ENCODE measurements around the gene DAW1. TPM values are rescaled to one million over a fixed set of nuclear protein-coding genes. Genes with fewer than 3 reads are reported as not detected.

Gene DAW1
- total and polyA plus RNA-seq, 2 of the 13 experiments (the other 11 are each of a cell fraction or from before 2014, with no cell fraction given): not detected

GRCh38 chr2:227865291-227865690, 6.1 kb upstream of the DAW1 start:
- Histone ChIP-seq H3K79me2 (ENCODE audit: insufficient read depth, low read length) (no peaks in the 10 kb centered on the region), H3K9ac (ENCODE audit: insufficient read depth, low read depth, low read length) (no peak overlapping the region), H3K36me3 (replicated peaks in 1 of 2; ENCODE audit: control insufficient read depth in 1 of 2, insufficient read depth in 2 of 2, low read length in 2 of 2) (no peaks in the 10 kb centered on the region), H3K4me3 (replicated peaks in 1 of 3; ENCODE audit: insufficient read depth in 1 of 3, low read depth in 2 of 3, low read length in 3 of 3) (no peak overlapping the region), H3K27ac (ENCODE audit: extremely low read length, insufficient read depth, low read length) (no peak overlapping the region), H4K20me1 (ENCODE audit: insufficient read depth, low read length) (no peaks in the 10 kb centered on the region), H3K9me3 (ENCODE audit: low read length) (no peaks in the 10 kb centered on the region), H3K4me2 (ENCODE audit: low read depth, low read length) (no peak overlapping the region), H3K4me1 (ENCODE audit: insufficient read depth, low read length) (peaks cover 24% of the 10 kb centered on the region), H3K27me3 (ENCODE audit: control insufficient read depth in 1 of 2, insufficient read depth in 2 of 2, low read length in 2 of 2) (peaks cover 5 to 41% of the 10 kb centered on the region in 2 experiments; a peak in 4 of 5 replicates), H2AFZ (ENCODE audit: low read length) (no peak overlapping the region)
- 27% methylated on average over 4 of the region's 4 CpGs for WGBS (ENCODE audit: low lambda C conversion rate)
- ChIA-PET POLR2A (no interaction called here), CTCF (ENCODE audit: low intra/inter-chr PET ratio, low total read pairs) (interaction anchor here (1.6 kb wide), 1 partner anchor 91 kb away, joined by 3 read pairs; no protein-coding TSS in a partner anchor)
- FAIRE-seq: no peak
- no peak for TF ChIP-seq ZZZ3 (CRISPR knock-in tag; IDR thresholded peaks at IDR 0.05; ENCODE audit: borderline replicate concordance)
- TF ChIP-seq TMF1 (CRISPR knock-in tag; IDR thresholded peaks at IDR 0.05; ENCODE audit: low read depth): no peak
- TF ChIP-seq GPBP1L1 (CRISPR knock-in tag; IDR thresholded peaks at IDR 0.05): no peak
- TF ChIP-seq ZNF382 (CRISPR knock-in tag; IDR thresholded peaks at IDR 0.05; ENCODE audit: borderline replicate concordance): no peak
- no peak for DNase-seq (ENCODE audit: low spot score)
- in situ Hi-C loops (cut with HindIII; ENCODE audit: extremely low pct_ligation_motif_present, low pct_unique_long_range_greater_than_20kb) (no loop called here), intact Hi-C loops (cut with micrococcal nuclease; ENCODE audit: unreplicated experiment) (no loop called here)
- ATAC-seq: no peak
- no TSS peak for BruUV-seq (replicated peaks)

GRCh38 chr2:227867386-227867785, 4.0 kb upstream of the DAW1 start:
- ATAC-seq: no peak
- H3K4me3 ChIP-seq (replicated peaks in 1 of 3; ENCODE audit: insufficient read depth in 1 of 3, low read depth in 2 of 3, low read length in 3 of 3): no peak overlapping the region
- H3K36me3 ChIP-seq (replicated peaks in 1 of 2; ENCODE audit: control insufficient read depth in 1 of 2, insufficient read depth in 2 of 2, low read length in 2 of 2): no peaks in the 10 kb centered on the region
- intact Hi-C loops (cut with micrococcal nuclease; ENCODE audit: unreplicated experiment): no loop called here
- H3K4me1 ChIP-seq (ENCODE audit: insufficient read depth, low read length): peaks cover 22% of the 10 kb centered on the region
- peaks cover 7 to 52% of the 10 kb centered on the region in 2 experiments; a peak in 4 of 5 replicates for H3K27me3 ChIP-seq (ENCODE audit: control insufficient read depth in 1 of 2, insufficient read depth in 2 of 2, low read length in 2 of 2)
- no peaks in the 10 kb centered on the region for H4K20me1 ChIP-seq (ENCODE audit: insufficient read depth, low read length)
- POLR2A ChIA-PET: no interaction called here
- 1% methylated on average over 2 of the region's 2 CpGs for WGBS (ENCODE audit: low lambda C conversion rate)
- H3K79me2 ChIP-seq (ENCODE audit: insufficient read depth, low read length): no peaks in the 10 kb centered on the region
- in situ Hi-C loops (cut with HindIII; ENCODE audit: extremely low pct_ligation_motif_present, low pct_unique_long_range_greater_than_20kb): no loop called here
- H3K9me3 ChIP-seq (ENCODE audit: low read length): no peaks in the 10 kb centered on the region
- no peak overlapping the region for H3K9ac ChIP-seq (ENCODE audit: insufficient read depth, low read depth, low read length)
- H2AFZ ChIP-seq (ENCODE audit: low read length): no peak overlapping the region
- H3K27ac ChIP-seq (ENCODE audit: extremely low read length, insufficient read depth, low read length): no peak overlapping the region
- CTCF ChIA-PET (ENCODE audit: low intra/inter-chr PET ratio, low total read pairs): no interaction called here
- BruUV-seq (replicated peaks): no TSS peak
- DNase-seq (ENCODE audit: low spot score): no peak
- no peak for TF ChIP-seq TCF12 (IDR thresholded peaks at IDR 0.05)
- no peak for TF ChIP-seq TCF12 (CRISPR knock-in tag; IDR thresholded peaks at IDR 0.05)
- TF ChIP-seq ATRX (CRISPR knock-in tag; IDR thresholded peaks at IDR 0.05; ENCODE audit: borderline replicate concordance): no peak
- no peak for TF ChIP-seq ZMYM2 (CRISPR knock-in tag; IDR thresholded peaks at IDR 0.05)
- TF ChIP-seq ELF1 (CRISPR knock-in tag; IDR thresholded peaks at IDR 0.05): no peak
- no peak for TF ChIP-seq MXD4 (CRISPR knock-in tag; IDR thresholded peaks at IDR 0.05)
- TF ChIP-seq ZNF770 (CRISPR knock-in tag; IDR thresholded peaks at IDR 0.05): no peak
- no peak for TF ChIP-seq ZNF564 (CRISPR knock-in tag; IDR thresholded peaks at IDR 0.05)
- no peak for TF ChIP-seq RARG (CRISPR knock-in tag; IDR thresholded peaks at IDR 0.05; ENCODE audit: low read depth)
- no peak for TF ChIP-seq ZNF256 (CRISPR knock-in tag; conservative IDR thresholded peaks at IDR 0.05)
- no peak for FAIRE-seq
- no peak overlapping the region for H3K4me2 ChIP-seq (ENCODE audit: low read depth, low read length)

Data from HepG2 (cell line).